Muscle of leg (tissue), 11 donors: Measurements from ENCODE around the gene RNF103. TPM values are rescaled to one million over a fixed set of nuclear protein-coding genes. Genes with fewer than 3 reads are reported as not detected.
"Not testable (repeated sequence)": the region's sequence is repeated elsewhere in the genome, so short reads cannot be mapped to it uniquely, and the experiment has no call there.

Experiments used
- DNase-seq: peaks from one replicate; pipeline ENCODE4 v3.0.0; 2013
- H3K27ac ChIP-seq: one replicate; pipeline ENCODE4 v1.5.1; 2013; ENCODE audit warnings: mild to moderate bottlenecking, low read length, control low read depth
- H3K27me3 ChIP-seq: one replicate; pipeline ENCODE4 v1.6.1; 2013; ENCODE audit warnings: low read length; ENCODE audit not compliant: control insufficient read depth, insufficient read depth
- H3K36me3 ChIP-seq: one replicate; pipeline ENCODE4 v1.6.1; 2013; ENCODE audit warnings: low read length; ENCODE audit not compliant: control insufficient read depth, insufficient read depth
- H3K4me1 ChIP-seq: one replicate; pipeline ENCODE4 v1.6.1; 2013; ENCODE audit warnings: low read length; ENCODE audit not compliant: control insufficient read depth, insufficient read depth
- H3K4me3 ChIP-seq: one replicate; pipeline ENCODE4 v1.5.1; 2013; ENCODE audit warnings: low read length, control low read depth
- H3K9me3 ChIP-seq: replicated peaks from 2 replicates; pipeline ENCODE4 v1.6.1; 2013; ENCODE audit warnings: low read depth, low read length; ENCODE audit not compliant: control insufficient read depth
- WGBS: methylation state at CpG from one replicate; pipeline ENCODE4 v1.1.5; 2013; ENCODE audit warnings: missing lambda C conversion rate; ENCODE audit not compliant: insufficient coverage; 5-methylcytosine and 5-hydroxymethylcytosine counted together
- polyA plus RNA-seq, 8 donors: library from polyadenylated mRNA; unstranded; fragments of 120-200 nt; gene quantifications; one replicate each; pipeline versions ENCODE4 v1.2.1 to v1.2.3, GENCODE V29; 2013; ENCODE audit warnings: inconsistent platforms in 1 of 8, low replicate concordance in 1 of 8; ENCODE audit not compliant: insufficient read length in 8 of 8, insufficient read depth in 1 of 8
- total RNA-seq: library from RNA; stranded (reverse); fragments of 120-200 nt; gene quantifications from one replicate; pipeline ENCODE4 v1.2.4, GENCODE V29; 2013

The RNF103 gene
- total and polyA plus RNA-seq, 9 donors: 19.7 to 35.2 (median 30.0) TPM

- Histone ChIP-seq H3K36me3 (peaks cover 36% of the 10 kb centered on the region), H3K27ac (no peak overlapping the region), H3K27me3 (no peaks in the 10 kb centered on the region), H3K9me3 (no peaks in the 10 kb centered on the region), H3K4me3 (no peak overlapping the region), H3K4me1 (no peaks in the 10 kb centered on the region)
- no peak for DNase-seq
- no CpG with 5 or more reads among the region's 3 CpGs for WGBS
These were observed 7.2 kb downstream of the RNF103 start for GRCh38 chr2:86616502-86616901.

- H3K4me1 ChIP-seq: no peaks in the 10 kb centered on the region
- H3K27ac ChIP-seq: no peak overlapping the region
- H3K9me3 ChIP-seq: no peaks in the 10 kb centered on the region
- no peaks in the 10 kb centered on the region for H3K27me3 ChIP-seq
- H3K4me3 ChIP-seq: no peak overlapping the region
- no peak for DNase-seq
- H3K36me3 ChIP-seq: peaks cover 40% of the 10 kb centered on the region
These were observed 8.1 kb downstream of the RNF103 start for GRCh38 chr2:86615596-86615995.

GRCh38 chr2:86613515-86613914, 10.2 kb downstream of the RNF103 start:
- DNase-seq: no peak
- no peaks in the 10 kb centered on the region for H3K27me3 ChIP-seq
- peaks cover 48% of the 10 kb centered on the region for H3K36me3 ChIP-seq
- WGBS: 86% methylated on average over 1 of the region's 4 CpGs
- H3K4me3 ChIP-seq: no peak overlapping the region
- no peak overlapping the region for H3K27ac ChIP-seq
- H3K4me1 ChIP-seq: no peaks in the 10 kb centered on the region
- H3K9me3 ChIP-seq: no peaks in the 10 kb centered on the region

GRCh38 chr2:86610871-86611270, 12.8 kb downstream of the RNF103 start:
- no peak for DNase-seq
- Histone ChIP-seq H3K27ac (no peak overlapping the region), H3K4me3 (no peak overlapping the region), H3K4me1 (no peaks in the 10 kb centered on the region), H3K36me3 (peaks cover 45% of the 10 kb centered on the region), H3K9me3 (no peaks in the 10 kb centered on the region), H3K27me3 (no peaks in the 10 kb centered on the region)
- no CpG with 5 or more reads among the region's 1 CpG for WGBS

DNA sequence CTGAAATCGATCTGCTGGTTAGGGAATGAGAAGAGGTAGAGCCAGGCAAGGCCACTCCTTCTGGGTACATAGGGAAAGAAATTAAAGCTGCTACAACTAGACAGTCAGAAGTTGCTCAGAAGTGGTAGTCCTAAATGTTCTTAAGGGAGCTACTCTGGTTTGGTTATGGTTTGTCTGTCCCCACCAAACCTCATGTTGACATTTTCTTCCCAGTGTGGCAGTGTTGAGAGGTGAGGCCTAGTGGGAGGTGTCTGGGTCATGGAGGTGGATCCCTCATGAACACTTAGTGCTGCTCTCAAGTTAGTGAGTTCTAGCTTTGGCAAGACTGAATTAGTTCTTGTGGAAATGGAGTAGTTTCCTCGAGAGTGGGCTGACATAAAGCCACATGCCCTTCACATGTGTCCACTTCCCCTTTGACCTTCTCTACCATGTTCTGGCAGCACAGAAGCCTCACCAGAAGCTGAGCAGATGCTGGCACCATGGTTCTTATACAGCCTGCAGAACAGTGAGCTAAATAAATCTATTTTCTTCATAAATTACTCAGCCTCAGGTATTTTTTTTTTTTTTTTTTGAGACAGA, 14.7 kb downstream of the RNF103 start:
- no peaks in the 10 kb centered on the region for H3K9me3 ChIP-seq
- H3K27ac ChIP-seq: no peak overlapping the region
- no peaks in the 10 kb centered on the region for H3K27me3 ChIP-seq
- H3K4me1 ChIP-seq: no peaks in the 10 kb centered on the region
- no peak overlapping the region for H3K4me3 ChIP-seq
- peaks cover 49% of the 10 kb centered on the region for H3K36me3 ChIP-seq
- 88% methylated on average over 1 of the region's 2 CpGs for WGBS
- DNase-seq: no peak

DNA sequence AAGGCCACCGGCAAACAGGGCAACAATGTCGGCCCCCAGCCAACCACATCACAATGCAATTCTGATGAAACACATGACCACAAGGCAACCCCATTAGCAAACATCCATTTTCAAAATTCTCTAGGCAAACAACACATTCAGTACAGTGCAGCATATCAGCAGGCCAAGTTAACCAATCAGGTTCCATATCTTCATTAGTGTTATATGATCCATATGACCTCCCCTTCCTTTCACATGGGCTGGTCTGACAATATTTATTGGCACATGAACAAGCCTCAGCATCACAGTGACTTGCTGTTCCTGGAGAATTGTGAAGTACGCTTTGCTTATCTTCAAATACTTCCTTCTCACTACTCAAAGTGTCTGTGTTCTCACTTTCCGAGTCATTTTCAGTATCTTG, 19.8 kb downstream of the RNF103 start:
- peaks cover 28% of the 10 kb centered on the region for H3K36me3 ChIP-seq
- no peak for DNase-seq

DNA sequence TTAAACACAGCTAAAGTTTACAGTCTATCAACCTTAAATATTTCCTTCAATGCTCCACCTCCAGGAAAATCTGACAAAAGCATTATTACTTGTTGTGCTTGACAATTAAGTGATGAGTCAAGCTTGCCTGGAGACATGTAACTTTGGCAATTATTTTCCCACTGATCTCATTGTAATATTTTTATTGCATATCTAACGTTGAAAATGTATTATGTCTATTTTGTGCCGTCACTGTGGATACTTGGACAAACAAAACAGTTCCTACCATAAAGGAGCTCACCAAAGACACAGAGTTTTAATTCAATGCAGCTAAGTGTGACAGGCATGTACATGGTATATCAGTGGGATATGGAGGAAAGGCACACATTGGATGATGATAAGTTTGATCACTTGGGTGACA, 24.7 kb downstream of the RNF103 start:
- H3K9me3 ChIP-seq: no peaks in the 10 kb centered on the region
- no peaks in the 10 kb centered on the region for H3K4me1 ChIP-seq
- peak; percentile 69 for DNase-seq
- no CpG with 5 or more reads among the region's 2 CpGs for whole genome bisulfite sequencing
- H3K27me3 ChIP-seq: no peaks in the 10 kb centered on the region
- no peak overlapping the region for H3K27ac ChIP-seq
- peaks cover 4% of the 10 kb centered on the region for H3K36me3 ChIP-seq
- H3K4me3 ChIP-seq: no peak overlapping the region

More for the DNA sequence above, 19.8 kb downstream of the RNF103 start:
- Histone ChIP-seq H3K27ac (no peak overlapping the region), H3K9me3 (no peaks in the 10 kb centered on the region), H3K4me1 (no peaks in the 10 kb centered on the region), H3K27me3 (no peaks in the 10 kb centered on the region), H3K4me3 (no peak overlapping the region)
- no CpG with 5 or more reads among the region's 4 CpGs for WGBS

- Histone ChIP-seq H3K9me3 (no peaks in the 10 kb centered on the region), H3K27ac (no peak overlapping the region), H3K36me3 (no peaks in the 10 kb centered on the region), H3K4me1 (no peaks in the 10 kb centered on the region), H3K4me3 (no peak overlapping the region), H3K27me3 (no peaks in the 10 kb centered on the region)
- DNase-seq: no peak
- WGBS: 60% methylated on average over 1 of the region's 2 CpGs
These were observed 27.5 kb downstream of the RNF103 start for GRCh38 chr2:86596118-86596517.

DNA sequence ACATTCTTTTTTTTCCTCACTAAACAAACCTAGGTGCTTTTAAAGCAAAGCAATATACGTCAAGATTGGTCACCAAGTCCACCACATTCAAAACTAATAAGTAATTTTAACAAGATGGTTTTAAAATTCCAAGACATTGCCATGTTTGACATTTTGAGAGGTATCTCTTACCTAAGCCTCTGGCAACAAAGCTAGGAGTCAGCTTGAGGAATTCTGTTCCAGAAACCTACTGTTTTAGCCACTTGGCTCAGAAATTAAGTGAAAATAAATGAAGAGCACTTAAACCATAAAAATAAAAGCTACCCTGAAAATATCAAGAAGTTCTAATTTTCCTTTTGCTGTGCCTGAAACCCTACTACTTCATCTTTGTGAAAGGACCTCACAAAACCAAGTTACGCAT, 30.4 kb downstream of the RNF103 start:
- Histone ChIP-seq H3K9me3 (no peaks in the 10 kb centered on the region), H3K27me3 (no peaks in the 10 kb centered on the region), H3K4me3 (no peak overlapping the region), H3K27ac (no peak overlapping the region), H3K4me1 (no peaks in the 10 kb centered on the region), H3K36me3 (no peaks in the 10 kb centered on the region)
- WGBS: 60% methylated on average over 1 of the region's 2 CpGs
- peak; percentile 22 for DNase-seq

DNA sequence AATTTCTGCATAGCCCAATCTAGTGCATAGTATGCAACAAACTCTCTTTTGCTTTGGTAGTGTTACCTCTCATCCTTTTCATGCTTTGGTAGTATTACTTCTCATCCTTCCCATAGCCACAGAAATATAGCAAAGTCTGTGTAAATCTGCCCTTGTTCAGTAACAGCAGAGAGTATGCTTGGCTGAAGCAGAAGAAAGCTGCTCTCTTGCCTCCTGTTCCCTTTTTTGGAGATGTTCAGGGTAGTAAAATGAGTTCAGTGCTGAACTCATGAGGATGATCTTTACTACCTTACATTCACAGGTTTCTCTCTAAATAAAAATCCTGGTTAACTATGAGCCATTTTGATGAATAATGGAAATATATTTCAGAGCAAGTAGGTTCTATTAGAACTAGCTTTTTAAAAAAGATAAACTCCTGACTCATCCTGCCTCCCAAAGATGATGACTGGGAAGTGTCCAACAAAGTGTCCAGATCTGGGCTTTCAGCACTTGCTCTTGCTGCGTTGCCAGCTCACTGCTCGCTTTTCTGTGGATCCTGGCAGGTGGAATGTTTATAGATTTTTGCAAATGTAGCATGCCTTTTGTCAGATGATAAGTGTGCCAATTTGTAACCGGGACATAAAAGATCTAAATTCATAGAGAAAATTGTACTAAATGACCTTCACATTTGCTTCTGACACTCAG, 31.0 kb downstream of the RNF103 start:
- peak; percentile 51 for DNase-seq
- Histone ChIP-seq H3K4me3 (no peak overlapping the region), H3K4me1 (no peaks in the 10 kb centered on the region), H3K27ac (no peak overlapping the region), H3K36me3 (no peaks in the 10 kb centered on the region), H3K9me3 (no peaks in the 10 kb centered on the region), H3K27me3 (no peaks in the 10 kb centered on the region)
- WGBS: no CpG with 5 or more reads among the region's 3 CpGs

GRCh38 chr2:86589701-86590100, 34.0 kb downstream of the RNF103 start:
- not testable (repeated sequence) for H3K36me3 ChIP-seq, H3K9me3 ChIP-seq, H3K27ac ChIP-seq, H3K4me3 ChIP-seq, H3K4me1 ChIP-seq, H3K27me3 ChIP-seq, DNase-seq
- WGBS: 100% methylated on average over 1 of the region's 5 CpGs
